ENCODE data around the gene PGP.

PGP gene

GRCh38 chr16:2177561-2177960 lies 37.1 kb downstream of the PGP start:
- no peak for TF ChIP-seq CTCF (IDR thresholded peaks at IDR 0.05; ENCODE audit: control insufficient read depth, insufficient read depth, low read depth, low read length, missing control alignments)
- no peak for DNase-seq (ENCODE audit: low read depth)
- H3K4me3 ChIP-seq (ENCODE audit: control insufficient read depth, low read depth, low read length): no peak overlapping the region

- H3K4me3 ChIP-seq (ENCODE audit: control insufficient read depth, low read depth, low read length): no peak overlapping the region
- DNase-seq (ENCODE audit: low read depth): no peak
- TF ChIP-seq CTCF (IDR thresholded peaks at IDR 0.05; ENCODE audit: control insufficient read depth, insufficient read depth, low read depth, low read length, missing control alignments): no peak
Observed at GRCh38 chr16:2177101-2177500, 37.5 kb downstream of the PGP start.

- no peak for TF ChIP-seq CTCF (IDR thresholded peaks at IDR 0.05; ENCODE audit: control insufficient read depth, insufficient read depth, low read depth, low read length, missing control alignments)
- DNase-seq (ENCODE audit: low read depth): no peak
- H3K4me3 ChIP-seq (ENCODE audit: control insufficient read depth, low read depth, low read length): no peak overlapping the region
Observed at GRCh38 chr16:2176047-2176446, 38.6 kb downstream of the PGP start.

- no peak for DNase-seq (ENCODE audit: low read depth)
- TF ChIP-seq CTCF (IDR thresholded peaks at IDR 0.05; ENCODE audit: control insufficient read depth, insufficient read depth, low read depth, low read length, missing control alignments): no peak
- no peak overlapping the region for H3K4me3 ChIP-seq (ENCODE audit: control insufficient read depth, low read depth, low read length)
Observed at GRCh38 chr16:2175454-2175853, 39.2 kb downstream of the PGP start.

GRCh38 chr16:2174396-2175131 lies 40.1 kb downstream of the PGP start:
- no peak for DNase-seq (ENCODE audit: low read depth)
- TF ChIP-seq CTCF (IDR thresholded peaks at IDR 0.05; ENCODE audit: control insufficient read depth, insufficient read depth, low read depth, low read length, missing control alignments): no peak
- no peak overlapping the region for H3K4me3 ChIP-seq (ENCODE audit: control insufficient read depth, low read depth, low read length)

GRCh38 chr16:2173916-2174315 lies 40.7 kb downstream of the PGP start:
- no peak for DNase-seq (ENCODE audit: low read depth)
- no peak overlapping the region for H3K4me3 ChIP-seq (ENCODE audit: control insufficient read depth, low read depth, low read length)
- TF ChIP-seq CTCF (IDR thresholded peaks at IDR 0.05; ENCODE audit: control insufficient read depth, insufficient read depth, low read depth, low read length, missing control alignments): no peak

All from AG09309 (cell line).